Left hindlimb (tissue), 1 donor: ENCODE results near the gene SLC6A6.

Source experiments
- DNase-seq: peaks from one replicate; pipeline ENCODE4 v3.0.0-alpha.2; 2018

SLC6A6 gene

DNA sequence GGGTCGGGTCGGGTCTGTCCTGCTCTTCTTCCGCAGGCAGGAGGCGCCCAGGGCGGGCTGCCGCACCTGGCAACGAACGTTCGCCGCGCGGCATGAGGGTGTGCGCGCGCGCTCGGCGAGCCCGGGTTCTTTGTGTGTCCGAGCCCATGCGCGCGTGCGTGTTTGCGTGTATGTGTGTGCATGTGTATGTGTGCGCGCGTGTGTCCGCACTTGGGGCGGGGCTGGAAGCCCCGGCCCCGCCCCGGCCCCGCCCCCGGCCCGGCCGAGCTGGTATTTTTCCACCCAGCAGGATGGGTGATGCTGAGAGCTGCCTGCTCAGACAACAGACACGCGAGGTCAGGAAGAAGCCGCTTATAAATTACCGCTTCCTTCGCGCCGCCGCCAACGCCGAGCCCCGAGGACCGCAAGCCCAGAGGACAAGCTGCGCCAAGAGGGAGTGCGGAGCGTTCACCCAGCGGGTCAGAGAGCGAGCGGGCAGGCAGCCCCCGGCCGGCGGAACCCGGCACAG lies at the start of gene SLC6A6:
Gene SLC6A6, plus strand, starts transcription at position 303 of the 508 bp plus-strand sequence. CDS start 41,029 bp downstream, outside the sequence.
- DNase-seq, result peak; percentile 93

DNA sequence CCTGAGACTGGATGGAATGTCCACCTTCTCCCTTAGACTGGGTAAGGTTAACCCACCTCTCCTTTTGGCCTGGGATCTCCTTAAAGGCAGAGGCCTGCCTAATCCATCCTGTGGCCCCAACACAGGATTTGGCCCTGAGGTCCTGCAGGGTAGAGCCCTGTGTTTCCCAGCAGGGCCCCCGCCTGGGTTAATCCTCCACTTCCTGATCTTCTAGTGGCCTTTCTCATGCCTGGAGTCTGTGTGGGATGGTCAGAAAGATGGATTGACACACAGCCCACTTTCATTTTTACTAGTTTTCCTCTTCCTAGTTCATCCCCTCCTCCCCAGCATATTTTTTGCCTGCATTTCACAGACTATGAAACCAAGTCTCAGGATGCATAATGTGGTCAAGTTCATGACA lies 48.9 kb upstream of the SLC6A6 start:
- DNase-seq, result no peak

DNA sequence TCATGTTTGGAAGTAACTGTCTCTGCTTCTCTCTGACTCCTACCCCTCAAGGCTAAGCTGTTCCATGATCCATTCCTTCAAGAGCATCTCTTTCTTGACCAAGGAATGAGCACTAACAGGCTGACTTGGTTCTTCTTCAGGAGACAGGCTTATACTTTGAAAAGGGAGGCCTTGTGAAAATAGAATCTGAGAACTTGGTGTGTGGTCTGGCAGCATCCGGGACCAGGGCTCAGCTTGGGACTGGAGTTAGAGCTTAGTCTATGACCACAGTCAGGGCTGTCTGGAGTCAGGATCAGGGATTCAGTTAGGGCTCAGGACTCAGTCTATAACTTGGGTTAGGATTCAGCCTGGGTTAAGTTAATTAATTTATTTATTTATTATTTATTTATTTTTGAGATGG lies 44.9 kb upstream of the SLC6A6 start:
- no peak for DNase-seq

DNA sequence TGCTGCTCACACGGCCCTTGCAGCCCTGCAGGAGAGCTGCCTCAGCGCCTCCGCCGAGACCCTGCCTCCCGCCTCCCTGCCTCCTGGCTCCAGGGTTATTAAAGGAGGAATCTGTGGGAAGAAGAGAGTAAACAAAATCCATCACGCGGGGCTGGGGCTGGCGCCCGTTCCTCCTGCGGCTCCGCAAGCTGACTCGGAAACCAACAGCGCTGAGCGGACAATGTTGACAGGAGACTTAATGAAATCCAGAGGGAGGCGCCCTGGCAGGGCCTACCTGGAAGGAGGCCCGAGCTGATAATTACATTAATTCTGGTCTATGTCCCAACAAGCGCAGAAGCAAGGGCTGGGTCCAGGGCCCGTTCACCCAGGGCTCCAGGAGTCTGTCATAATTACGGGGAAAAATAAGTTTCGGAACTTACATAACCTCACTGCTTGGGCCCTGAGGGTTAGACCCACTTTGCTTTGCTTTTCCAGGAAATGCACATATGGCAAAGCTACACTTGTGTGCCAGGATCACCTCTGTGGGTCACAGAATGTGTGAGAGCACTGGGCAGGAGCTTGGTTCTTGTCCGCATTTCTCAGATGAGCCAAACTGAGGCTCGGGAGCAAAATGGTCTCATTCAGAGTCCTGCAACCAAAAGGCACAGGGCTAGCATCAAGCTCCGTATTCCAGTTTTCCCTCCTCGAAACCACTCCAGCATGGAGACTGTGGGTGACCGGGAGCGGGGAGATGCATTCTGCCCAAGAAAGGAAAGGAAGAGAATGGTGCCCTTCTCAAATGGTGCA lies 43.8 kb upstream of the SLC6A6 start:
- DNase-seq, result no peak

DNA sequence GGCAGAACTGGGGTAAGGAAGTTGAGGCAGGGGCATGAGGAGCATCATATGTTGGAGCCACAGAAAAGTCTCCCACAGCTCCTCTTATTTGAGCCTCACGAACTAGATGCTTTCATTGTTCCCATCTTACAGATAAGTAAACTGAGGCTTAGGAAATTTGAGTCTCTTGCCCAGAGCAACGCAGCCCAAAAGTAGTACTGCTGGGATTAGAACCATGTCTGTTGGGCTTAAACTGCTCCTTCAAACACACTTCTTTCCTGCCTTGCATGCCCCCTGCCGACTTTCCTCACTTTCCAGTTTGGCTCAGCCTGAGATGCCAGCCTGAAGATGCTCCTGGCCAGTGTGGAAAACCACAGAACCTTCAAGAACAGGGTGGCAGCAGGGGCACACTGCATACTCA lies 43.1 kb upstream of the SLC6A6 start:
- no peak for DNase-seq

DNA sequence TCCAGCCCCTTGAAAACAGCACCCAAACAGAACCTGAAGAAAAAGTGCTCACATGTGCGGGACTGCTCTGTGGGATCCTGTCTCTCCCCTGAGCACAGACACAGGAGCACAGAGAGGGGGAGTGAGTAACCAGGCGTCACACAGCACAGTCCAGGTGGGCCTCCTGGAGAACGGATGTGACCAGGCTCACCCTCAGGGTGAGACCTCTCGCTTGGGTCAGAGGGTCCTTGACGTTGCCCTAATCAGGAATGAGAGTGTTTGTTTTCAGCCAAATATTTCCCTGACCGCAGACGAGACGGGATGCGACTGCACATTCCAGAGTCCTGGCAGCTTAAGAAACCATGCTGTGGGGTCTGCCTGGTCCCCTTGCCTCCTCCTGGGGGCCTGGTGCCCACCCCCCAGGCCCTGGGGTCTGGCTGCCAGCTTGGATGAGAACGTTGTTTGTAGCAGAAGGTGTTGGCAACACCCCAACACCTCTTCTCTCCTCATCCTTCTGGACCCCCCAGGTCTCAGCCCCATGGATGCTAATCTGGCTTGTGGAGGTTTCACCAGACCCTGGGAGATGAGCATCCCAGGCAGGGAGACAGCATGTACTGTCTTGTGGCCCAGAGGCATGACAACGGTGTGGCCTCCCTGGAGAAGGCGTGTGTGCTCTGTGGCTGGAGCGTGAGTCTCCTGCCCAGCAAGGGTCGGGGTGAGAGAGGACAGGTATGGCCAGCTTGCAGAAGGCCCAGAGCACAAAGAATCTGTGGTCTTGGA lies 42.1 kb upstream of the SLC6A6 start:
- DNase-seq, result no peak

DNA sequence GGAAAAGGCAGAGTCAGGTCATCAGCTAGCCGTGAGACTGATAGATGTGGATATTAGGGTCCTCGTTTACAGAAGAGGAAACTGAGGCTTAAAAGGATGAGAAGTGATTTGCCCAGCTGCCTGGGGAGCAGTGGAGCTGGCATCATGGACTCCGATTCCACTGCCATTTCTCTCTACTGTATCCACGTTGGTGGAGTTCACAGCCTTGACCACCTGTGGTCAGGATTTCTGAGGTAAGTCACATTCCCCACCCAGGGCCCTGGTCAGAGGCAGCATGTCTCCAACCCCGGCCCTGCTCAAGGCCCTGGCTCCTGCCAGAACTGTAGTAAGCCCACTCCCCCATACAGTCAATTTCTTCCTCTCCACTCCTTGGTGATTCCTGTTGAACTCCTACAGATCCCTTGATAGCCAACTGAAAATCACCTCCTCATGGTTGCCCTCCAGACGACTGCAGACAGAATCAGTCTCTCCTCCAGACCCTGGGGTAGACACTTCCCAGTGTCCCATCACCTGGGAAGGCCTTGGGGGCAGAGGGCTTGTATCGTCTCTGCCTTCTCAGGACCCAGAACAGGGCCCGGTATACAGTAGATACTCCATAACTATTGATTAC lies 41.2 kb upstream of the SLC6A6 start:
- DNase-seq, result no peak

DNA sequence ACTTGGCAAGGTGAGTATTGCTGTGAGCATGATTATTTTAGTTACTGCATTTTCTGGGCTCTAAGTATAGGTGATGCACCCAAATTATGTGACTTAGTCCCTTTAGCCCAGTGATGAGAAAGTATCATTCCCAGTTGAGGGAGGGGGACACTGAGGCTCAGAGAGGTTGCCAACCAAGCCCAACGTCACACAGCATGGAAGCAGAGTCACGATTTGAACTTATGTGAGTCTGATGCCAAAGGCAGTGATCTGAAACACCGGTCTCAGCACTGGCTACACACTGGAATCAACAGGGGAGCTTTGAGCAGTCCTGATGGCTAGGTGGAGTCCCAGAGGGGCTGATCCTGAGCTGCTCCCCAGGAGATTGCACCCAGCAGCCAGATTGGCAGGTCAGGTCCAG lies 39.5 kb upstream of the SLC6A6 start:
- DNase-seq, result no peak

DNA sequence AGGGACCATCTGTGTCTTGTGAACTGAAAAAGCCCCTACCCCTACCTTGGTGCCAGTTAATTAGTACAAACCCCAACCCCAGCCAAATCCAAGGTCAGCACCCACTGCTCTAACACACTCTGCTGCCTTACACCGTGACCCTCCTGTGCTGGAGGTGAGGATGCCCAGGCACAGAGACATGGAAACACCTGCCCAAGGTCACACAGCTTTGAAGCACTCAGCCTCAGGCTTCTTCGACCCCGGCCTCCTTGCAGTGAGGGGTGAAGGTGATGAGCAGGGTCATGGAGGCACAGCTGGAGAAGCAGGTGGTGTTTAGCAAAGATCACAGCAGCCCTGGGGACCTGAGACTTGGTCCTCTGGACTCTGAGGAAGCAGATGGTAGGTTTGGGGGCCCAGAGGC lies 39.0 kb upstream of the SLC6A6 start:
- no peak for DNase-seq

DNA sequence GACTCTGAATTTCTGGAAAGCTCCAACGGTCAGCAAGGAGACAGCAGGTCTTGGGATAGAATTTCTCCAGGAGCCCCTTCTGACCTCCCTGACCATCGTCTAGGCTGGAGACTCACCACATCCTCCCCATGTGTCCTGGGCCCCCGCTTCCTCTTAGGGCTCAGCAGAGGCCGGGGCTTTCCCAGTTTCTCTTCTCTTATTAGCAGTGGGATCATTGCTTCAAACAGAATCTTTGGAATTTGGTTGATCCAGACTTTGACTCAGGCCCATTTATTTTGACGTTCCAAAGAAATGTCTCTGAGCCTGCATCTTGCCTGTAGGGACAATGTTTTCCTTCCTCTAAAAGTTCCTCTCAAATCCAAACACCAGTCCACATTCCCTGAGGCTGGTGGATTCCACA lies 38.4 kb upstream of the SLC6A6 start:
- no peak for DNase-seq

DNA sequence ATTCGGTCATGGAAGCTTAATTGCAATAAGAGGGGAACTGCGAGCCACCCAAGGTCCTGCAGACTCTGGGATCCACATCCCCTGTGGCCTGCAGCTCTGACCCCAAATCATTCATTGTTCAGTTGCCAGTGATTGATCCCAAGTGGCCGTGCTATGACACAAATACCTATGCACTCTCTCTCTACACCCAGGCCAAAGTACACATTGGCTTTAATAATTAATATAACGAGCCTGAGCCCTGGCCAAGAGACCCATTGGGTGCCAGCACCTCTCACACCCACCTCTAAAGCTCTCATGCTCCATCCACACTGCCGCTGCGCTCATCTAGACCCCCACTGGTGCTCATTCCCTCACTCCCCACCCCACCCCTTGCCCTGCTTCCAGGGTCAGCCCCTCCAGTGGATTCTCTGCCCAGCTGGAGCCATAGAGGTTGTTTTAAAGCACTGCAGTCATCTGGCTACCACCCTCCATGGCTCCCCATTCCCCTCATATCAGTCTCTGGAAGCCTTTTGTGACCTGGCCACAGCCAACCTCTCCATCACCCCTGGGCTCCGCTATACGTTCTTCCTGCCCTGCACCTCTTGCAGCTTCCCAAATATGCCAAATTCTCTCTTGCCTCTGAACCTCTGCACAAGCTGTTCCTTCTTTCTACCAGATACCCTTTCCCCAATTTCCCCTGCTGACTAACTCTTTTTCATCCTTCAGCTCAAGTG lies 37.7 kb upstream of the SLC6A6 start:
- no peak for DNase-seq

DNA sequence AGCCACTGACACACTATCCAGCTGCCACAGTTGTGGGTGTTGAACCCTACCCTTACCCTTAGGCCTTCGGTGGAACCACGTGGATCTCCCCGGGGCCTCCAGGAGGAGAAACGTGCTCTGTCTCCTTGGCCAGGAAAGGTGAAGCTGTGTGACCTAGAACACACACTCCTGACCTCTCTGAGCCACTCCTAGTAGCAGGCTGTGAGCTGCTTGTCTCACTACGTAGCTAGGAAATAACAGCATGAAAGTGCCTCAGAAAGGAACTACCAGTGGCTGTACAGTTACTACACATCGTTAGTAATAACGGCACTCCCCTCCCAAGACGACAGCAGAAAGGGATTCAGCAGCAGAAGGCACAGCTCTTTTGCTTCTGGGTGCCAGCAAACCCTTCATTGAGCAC lies 36.2 kb upstream of the SLC6A6 start:
- DNase-seq, result no peak

DNA sequence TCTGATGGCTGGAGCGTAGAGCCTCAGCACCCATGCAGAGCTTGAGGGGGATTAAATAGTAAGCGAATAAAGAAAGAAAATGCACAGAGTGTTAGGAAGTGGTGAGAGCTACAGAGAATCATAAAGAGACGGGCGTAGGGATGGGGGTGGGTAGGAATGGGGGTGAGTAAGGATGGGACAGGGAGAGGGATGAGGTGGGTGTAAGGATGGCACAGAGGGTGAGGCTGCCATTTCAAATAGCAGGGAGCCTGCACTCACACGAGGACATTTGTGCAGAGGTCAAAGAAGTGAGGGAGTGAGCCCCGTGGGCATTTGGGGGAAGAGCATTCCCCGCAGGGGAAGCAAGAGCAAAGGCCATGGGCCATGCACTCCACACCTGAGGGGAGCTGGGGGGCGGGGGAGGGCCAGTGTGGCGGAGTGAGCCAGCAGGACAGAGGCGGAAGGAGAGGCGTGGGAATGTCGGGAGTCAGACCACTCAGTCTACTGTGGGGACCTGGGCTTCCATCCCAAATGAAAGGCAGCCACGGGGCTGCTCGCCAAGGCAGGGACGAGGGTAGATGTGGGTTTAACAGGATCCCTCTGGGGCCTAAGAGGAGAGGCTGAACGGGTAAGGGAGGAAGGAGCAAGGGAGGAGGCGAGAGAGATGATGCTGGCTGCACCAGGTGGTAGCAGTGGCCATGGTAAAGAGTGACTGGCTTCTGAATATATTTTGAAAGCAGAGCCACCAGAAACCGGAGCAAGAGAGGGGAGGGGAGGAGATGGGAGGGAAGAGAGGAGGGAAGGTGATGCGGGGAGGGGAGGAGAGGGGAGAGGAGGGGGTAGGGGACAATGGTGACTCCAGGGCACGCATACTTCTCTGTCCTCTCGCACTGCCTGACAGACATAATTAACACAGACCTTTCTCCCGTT lies 35.2 kb upstream of the SLC6A6 start:
- no peak for DNase-seq

DNA sequence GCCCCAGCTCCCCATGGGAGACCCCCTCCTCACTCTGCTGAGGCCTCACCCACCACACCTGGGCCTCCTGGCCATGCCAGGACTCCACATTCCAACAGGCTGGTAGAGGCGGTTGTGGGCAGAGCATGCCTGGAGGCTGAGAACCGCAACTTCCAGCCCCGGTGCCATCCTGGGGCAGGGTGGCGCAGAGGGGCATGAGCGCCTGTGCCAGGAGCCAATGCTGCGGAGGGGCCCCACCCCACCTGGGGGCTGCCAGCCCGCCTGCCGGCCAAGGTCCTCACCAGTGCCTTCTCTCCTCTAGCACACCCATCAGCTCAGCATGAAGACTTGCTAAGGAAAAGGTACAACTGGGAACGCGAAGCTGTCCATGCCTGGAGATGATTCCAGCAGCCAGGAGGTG lies 34.3 kb upstream of the SLC6A6 start:
- no peak for DNase-seq

DNA sequence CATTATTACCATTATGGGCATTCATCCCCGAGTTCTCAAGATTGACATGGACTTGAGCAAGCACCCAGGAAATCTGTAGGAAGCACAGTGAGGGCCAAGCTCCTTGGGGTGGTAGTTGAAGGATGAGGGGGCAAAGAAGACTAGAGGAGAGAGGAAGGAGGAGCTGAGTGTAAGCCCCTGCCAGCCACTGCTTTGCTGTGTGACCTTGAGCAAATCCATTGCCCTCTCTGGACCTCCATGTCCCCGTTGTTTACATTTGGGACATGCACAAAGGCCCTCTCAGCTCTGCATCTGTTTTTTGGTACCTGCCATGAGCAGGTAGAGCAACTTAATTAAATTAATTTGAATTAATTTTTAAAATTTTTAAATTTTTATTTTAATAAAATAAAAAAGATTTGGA lies 33.5 kb upstream of the SLC6A6 start:
- DNase-seq, result no peak

DNA sequence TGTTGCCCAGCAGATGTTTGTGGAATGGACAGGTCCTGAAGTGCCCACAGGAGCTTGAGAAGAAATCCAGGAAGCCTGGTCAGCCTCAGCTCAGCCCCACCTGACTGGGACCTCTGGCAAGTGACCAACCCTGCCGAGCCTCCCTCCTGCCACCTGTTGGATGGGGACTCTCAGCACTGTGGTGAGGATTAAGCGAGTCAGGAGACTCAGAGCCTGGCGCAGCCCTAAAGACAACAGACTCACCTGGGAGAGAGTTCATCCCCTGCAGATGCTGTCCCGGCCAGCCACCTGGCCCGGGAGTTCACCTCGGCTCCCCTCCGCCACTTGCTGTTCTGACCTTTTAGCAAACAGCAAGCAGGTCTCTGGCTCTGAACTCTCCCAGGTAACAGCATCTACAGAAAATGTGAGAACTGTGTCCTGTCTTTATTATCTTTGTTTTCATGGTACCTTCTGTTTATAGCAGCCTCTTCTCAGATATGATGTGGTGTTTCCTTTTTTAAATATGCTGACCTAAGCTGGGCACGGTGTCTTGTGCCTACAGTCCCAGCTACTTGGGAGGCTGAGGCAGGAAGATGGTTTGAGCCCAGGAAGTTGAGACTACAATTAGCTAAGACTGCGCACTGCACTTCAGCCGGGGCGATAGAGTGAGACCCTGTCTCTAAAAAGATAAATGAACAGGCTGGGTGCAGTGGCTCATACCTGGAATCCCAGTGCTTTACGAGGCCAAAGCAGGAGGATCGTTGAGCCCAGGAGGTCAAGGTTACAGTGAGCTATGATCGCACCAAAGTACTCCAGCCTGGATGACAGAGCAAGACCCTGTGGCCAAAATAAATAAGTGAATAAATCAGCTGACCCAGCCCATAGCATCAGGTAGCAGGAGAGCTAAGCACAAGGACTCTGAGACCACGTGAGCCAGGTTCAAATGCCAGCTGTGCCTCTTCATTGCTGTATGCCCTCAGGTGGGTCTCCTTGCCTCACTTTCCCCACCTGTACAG lies 32.4 kb upstream of the SLC6A6 start:
- no peak for DNase-seq

DNA sequence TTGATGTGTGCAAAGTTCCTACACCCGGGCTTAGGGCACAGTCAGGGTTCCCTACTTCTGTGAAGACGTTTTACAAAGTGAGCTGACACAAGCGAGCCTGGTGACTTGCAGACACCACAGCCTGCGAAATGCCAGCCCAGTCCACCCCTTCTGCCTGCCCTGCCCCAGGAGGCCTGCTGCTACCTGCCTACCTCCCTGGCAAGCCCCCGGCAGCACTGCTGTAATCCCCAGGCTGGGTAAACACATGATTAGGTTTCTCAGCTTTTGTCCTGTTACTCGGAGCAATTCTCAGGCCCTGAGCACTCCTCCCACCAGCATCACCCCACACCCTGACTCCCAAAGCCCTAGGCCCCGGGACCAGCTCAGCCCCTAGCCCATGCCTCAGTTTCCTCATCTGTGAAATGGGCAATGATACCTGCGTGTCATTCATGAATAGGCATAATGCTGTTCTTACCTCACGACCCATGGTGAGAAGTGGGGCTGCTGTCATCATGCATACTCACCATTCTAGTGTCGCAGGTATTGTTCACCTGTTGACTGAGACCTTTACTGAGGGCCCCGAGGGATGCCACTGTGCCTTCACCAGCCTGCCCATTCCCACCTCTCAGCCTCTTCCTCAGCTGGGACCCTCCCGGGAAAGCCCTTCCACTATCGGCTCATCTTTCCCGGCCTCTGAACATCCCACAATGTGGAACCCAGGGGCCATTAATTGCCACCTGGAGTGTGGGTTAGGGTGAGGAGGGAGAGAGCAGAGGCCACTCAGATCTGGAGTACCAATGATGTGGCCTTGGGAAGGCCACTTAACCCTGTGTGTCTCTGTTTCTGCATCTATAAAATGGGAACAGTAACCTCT lies 31.5 kb upstream of the SLC6A6 start:
- no peak for DNase-seq

DNA sequence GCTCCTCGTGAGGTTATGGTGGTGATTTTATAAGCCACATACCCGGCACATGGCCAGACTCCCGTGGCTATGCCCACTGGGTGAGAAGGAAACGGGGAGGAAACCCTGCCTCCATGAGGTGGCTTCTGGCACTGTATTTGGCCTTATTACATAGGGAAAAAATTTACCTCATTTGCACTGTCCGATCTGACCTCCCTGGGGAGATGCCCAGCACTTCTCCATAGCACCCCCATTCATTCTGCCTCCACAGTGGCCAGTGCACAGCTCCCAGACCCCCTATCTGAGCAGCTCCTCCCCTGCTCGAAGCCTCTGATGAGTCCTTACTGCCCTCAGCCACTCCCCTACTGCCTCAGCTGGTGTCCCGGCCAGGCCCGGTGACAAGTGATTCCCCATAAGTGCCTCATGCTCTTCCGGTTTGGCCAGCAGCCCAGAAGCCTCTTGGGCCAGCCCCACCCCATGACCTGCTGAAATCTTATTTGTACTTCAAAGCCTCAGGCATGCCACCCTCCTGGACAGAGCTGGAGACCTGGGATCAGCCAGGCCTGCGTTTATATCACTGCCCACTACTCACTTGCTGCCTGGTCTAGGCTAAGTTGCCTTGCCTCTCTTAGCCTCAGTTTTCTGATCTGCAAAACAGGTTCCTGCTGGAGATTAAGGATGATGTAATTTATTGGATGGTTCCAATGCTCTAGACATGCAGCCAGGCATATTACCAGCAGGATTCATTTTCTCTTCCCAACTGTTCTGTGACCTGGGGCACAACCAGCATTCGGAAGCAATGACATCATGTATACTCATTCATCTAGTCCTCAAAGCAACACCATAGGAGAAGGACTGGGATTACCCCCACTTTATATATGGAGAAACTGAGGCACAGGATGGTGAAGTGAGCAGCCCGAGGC lies 30.6 kb upstream of the SLC6A6 start:
- DNase-seq, result peak; percentile 53

DNA sequence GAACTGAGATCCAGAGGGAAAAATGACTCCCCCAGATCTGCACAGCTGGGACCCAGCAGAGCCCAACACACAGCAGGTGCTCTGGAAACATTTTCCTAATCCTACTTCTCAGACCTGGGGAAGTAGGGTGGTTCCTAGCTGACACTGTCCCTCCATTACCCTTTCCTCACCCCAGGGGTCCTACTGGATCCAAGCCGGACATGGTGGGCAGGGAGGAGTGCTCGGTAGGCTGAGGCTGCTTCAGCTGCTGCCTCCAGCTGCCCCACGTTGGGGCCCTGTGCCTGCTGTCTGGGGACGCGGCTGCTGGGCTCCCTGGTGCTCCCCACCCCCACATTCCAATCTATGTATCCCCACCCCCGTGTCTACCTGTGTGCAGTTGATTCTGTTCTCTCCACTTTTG lies 29.8 kb upstream of the SLC6A6 start:
- DNase-seq, result no peak
